GM12878 (cell line): ENCODE results near the gene NXPE4. TPM values are rescaled to one million over a fixed set of nuclear protein-coding genes. Genes with fewer than 3 reads are reported as not detected.
A peak's percentile ranks its signal among the peaks of the same experiment; 100 is the strongest.
"Not testable (repeated sequence)": the region's sequence is repeated elsewhere in the genome, so short reads cannot be mapped to it uniquely, and the experiment has no call there.

Experiments
- ATAC-seq: fragments of 200-7000 bp; cut with Tn5 transposase; 3 replicates; pipeline ENCODE4 v1.9.1; 2020; ENCODE audit warnings: mild to moderate bottlenecking, moderate library complexity
- BruUV-seq: library from RNA; stranded (reverse); fragments of 400-500 nt; replicated peaks from 2 replicates; lab custom pipeline; 2021; lab: Mats Ljungman, UMichigan
- CTCF ChIA-PET: fragments of 300-600 bp; sonication (Branson Sonifier 250); formaldehyde crosslinking; extraction: SDS; loops from one replicate; lab custom pipeline; 2021; ENCODE audit warnings: inconsistent platforms; lab: Yijun Ruan, JAX
- POLR2A ChIA-PET: fragments of 350-600 bp; formaldehyde crosslinking; extraction: SDS; loops from one replicate; lab custom pipeline; 2021; ENCODE audit warnings: inconsistent platforms; lab: Charles Lee
- RAD21 ChIA-PET: fragments of 300-600 bp; sonication (Branson Sonifier 250); formaldehyde crosslinking; loops from one replicate; lab custom pipeline; 2023; ENCODE audit warnings: antibody characterized with exemption; ENCODE audit not compliant: unreplicated experiment; lab: Charles Lee
- SMC1A ChIA-PET: fragments of 300-600 bp; sonication (Branson Sonifier 250); formaldehyde crosslinking; loops from one replicate; lab custom pipeline; 2023; ENCODE audit not compliant: unreplicated experiment, uncharacterized antibody; lab: Charles Lee
- DNase-seq: peaks from one replicate; pipeline ENCODE4 v3.0.0-alpha.2; 2011; ENCODE audit warnings: low read depth, low spot score
- FAIRE-seq: peaks from 3 replicates; lab custom pipeline; 2011; peaks lifted over from hg19 to GRCh38; lab: Jason Lieb, UNC
- H2AFZ ChIP-seq: 2 replicates; pipeline ENCODE4 v1.6.0; 2011; ENCODE audit warnings: low read depth, low read length, control low read depth; ENCODE audit not compliant: control insufficient read depth
- H3K27ac ChIP-seq: 2 replicates; pipeline ENCODE4 v1.5.1; 2011; ENCODE audit warnings: control low read depth; ENCODE audit not compliant: control insufficient read depth, insufficient read depth
- H3K27me3 ChIP-seq, 2 experiments: replicated peaks in 1 of 2; 2 replicates each; pipeline versions ENCODE4 v1.6.0 to v1.6.1; 2011; ENCODE audit warnings: low read length in 1 of 2; ENCODE audit not compliant: control insufficient read depth in 2 of 2, insufficient read depth in 2 of 2
- H3K36me3 ChIP-seq, 2 experiments: 2 replicates each; pipeline ENCODE4 v1.5.1; 2011; ENCODE audit warnings: low read length in 1 of 2; ENCODE audit not compliant: control insufficient read depth in 2 of 2, insufficient read depth in 2 of 2
- H3K4me1 ChIP-seq: 2 replicates; pipeline ENCODE4 v1.6.1; 2011; ENCODE audit warnings: mild to moderate bottlenecking, low read length, moderate library complexity, mixed read lengths; ENCODE audit not compliant: control insufficient read depth, insufficient read depth
- H3K4me2 ChIP-seq: 2 replicates; pipeline ENCODE4 v1.6.0; 2011; ENCODE audit warnings: control low read depth; ENCODE audit not compliant: control insufficient read depth, insufficient read depth
- H3K4me3 ChIP-seq: fragments of 200-600 bp; sonication (generic); 2 replicates; pipeline ENCODE4 v1.5.1; 2016
- H3K79me2 ChIP-seq: 2 replicates; pipeline ENCODE4 v1.6.0; 2011; ENCODE audit warnings: low read length; ENCODE audit not compliant: control insufficient read depth, insufficient read depth
- H3K9ac ChIP-seq: 2 replicates; pipeline ENCODE4 v1.8.0; 2011; ENCODE audit warnings: low read length, control low read depth, mixed read lengths; ENCODE audit not compliant: control insufficient read depth, insufficient read depth
- H3K9me3 ChIP-seq: replicated peaks from 3 replicates; pipeline ENCODE4 v1.5.1; 2011; ENCODE audit warnings: mild to moderate bottlenecking, low read length; ENCODE audit not compliant: control insufficient read depth, insufficient read depth
- H4K20me1 ChIP-seq: 2 replicates; pipeline ENCODE4 v1.6.0; 2011; ENCODE audit not compliant: control insufficient read depth, insufficient read depth
- CBFB ChIP-seq: IDR thresholded peaks from 2 replicates; pipeline ENCODE4 v1.6.1; 2016; ENCODE audit warnings: antibody characterized with exemption, low read depth
- PAX5 ChIP-seq: IDR thresholded peaks from 2 replicates; pipeline ENCODE4 v1.6.1; 2011; ENCODE audit warnings: low read depth, low read length, borderline replicate concordance
- SREBF1 ChIP-seq: IDR thresholded peaks from 2 replicates; pipeline ENCODE4 v1.6.1; 2012; ENCODE audit warnings: mild to moderate bottlenecking, low read length
- ZBTB4 ChIP-seq: fragments of 450-650 bp; formaldehyde crosslinking; IDR thresholded peaks from 2 replicates; pipeline ENCODE4 v1.4.0; 2022; ENCODE audit warnings: mild to moderate bottlenecking, moderate library complexity
- ZNF217 ChIP-seq: fragments of 450-650 bp; IDR thresholded peaks from 2 replicates; pipeline ENCODE4 v1.6.1; 2017; ENCODE audit warnings: antibody characterized with exemption, mild to moderate bottlenecking
- ZNF24 ChIP-seq: fragments of 450-650 bp; IDR thresholded peaks from 2 replicates; pipeline ENCODE4 v1.6.1; 2017; ENCODE audit warnings: antibody characterized with exemption, mild to moderate bottlenecking
- ZNF687 ChIP-seq: fragments of 450-650 bp; IDR thresholded peaks from 2 replicates; pipeline ENCODE4 v1.6.1; 2017; ENCODE audit warnings: mild to moderate bottlenecking, moderate library complexity
- WGBS: methylation state at CpG from one replicate; pipeline ENCODE4 v1.1.6; 2016; ENCODE audit warnings: low lambda C conversion rate; ENCODE audit not compliant: insufficient replicate concordance, insufficient coverage; ENCODE audit errors: missing lambda C conversion rate; 5-methylcytosine and 5-hydroxymethylcytosine counted together
- in situ Hi-C: fragments of 300-500 bp; cut with MboI; formaldehyde crosslinking; loops from 9 replicates; pipeline ENCODE4 v1.14.3; 2018; ENCODE audit warnings: mixed read lengths
- intact Hi-C: fragments of 100-400 bp; cut with micrococcal nuclease; formaldehyde crosslinking; loops from one replicate; pipeline ENCODE4 v1.14.2; 2022; ENCODE audit not compliant: unreplicated experiment
- polyA plus RNA-seq, 11 experiments: library from polyadenylated mRNA; depleted of rRNA in 4 of 11; unstranded in 6 of 11; stranded (reverse) in 5 of 11; fragments of >200 nt; fragmentation: Nextera tagmentation in 4 of 11; fragmentation: Illumina TruSeq in 1 of 11; extraction: Ambion mirVana in 4 of 11; extraction: Trizol in 1 of 11; gene quantifications; 1 replicate in 1 of 11; 2 replicates in 10 of 11; pipeline versions ENCODE4 v1.2.1 to v1.2.3, GENCODE V29; 2011 to 2016; ENCODE audit warnings: inconsistent platforms in 2 of 11, missing spikeins in 2 of 11, low read depth in 1 of 11
- total RNA-seq, 4 experiments: library from RNA; depleted of rRNA in 3 of 4; stranded (reverse); fragments of >200 nt in 3 of 4; fragmentation: Illumina TruSeq in 1 of 4; extraction: Trizol in 1 of 4; gene quantifications; 2 replicates each; pipeline versions ENCODE4 v1.2.1 to v1.2.3, GENCODE V29; 2013 to 2021
- TF ChIP-seq, protein P1 (sequence below): fragments of 450-650 bp; formaldehyde crosslinking; IDR thresholded peaks from 2 replicates; pipeline ENCODE4 v1.4.0; 2020; ENCODE audit warnings: mild to moderate bottlenecking, moderate library complexity

NXPE4 gene
- total and polyA plus RNA-seq, 10 of the 15 experiments (the other 5 are each of a cell fraction or from before 2014, with no cell fraction given): not detected

DNA sequence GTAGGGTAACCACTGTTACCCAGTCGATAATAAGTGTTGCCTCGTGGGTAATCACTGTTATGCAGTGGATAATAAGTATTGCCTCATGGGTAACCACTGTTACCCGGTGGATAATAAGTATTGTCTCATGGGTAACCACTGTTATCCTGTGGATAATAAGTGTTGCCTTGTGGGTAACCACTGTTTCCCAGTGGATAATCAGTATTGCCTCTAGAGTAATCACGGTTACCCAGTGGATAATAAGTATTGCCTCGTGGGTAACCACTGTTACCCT is 11.2 kb upstream of the NXPE4 start:
- RAD21 ChIA-PET, POLR2A ChIA-PET, H3K4me3 ChIP-seq, FAIRE-seq, SMC1A ChIA-PET, H4K20me1 ChIP-seq, ATAC-seq, H3K4me1 ChIP-seq, H2AFZ ChIP-seq, H3K27ac ChIP-seq, H3K4me2 ChIP-seq, H3K9me3 ChIP-seq, DNase-seq, BruUV-seq, H3K9ac ChIP-seq, H3K27me3 ChIP-seq, in situ Hi-C loops, CTCF ChIA-PET, H3K79me2 ChIP-seq, H3K36me3 ChIP-seq: not testable (repeated sequence)
- TF ChIP-seq, protein P1, sequence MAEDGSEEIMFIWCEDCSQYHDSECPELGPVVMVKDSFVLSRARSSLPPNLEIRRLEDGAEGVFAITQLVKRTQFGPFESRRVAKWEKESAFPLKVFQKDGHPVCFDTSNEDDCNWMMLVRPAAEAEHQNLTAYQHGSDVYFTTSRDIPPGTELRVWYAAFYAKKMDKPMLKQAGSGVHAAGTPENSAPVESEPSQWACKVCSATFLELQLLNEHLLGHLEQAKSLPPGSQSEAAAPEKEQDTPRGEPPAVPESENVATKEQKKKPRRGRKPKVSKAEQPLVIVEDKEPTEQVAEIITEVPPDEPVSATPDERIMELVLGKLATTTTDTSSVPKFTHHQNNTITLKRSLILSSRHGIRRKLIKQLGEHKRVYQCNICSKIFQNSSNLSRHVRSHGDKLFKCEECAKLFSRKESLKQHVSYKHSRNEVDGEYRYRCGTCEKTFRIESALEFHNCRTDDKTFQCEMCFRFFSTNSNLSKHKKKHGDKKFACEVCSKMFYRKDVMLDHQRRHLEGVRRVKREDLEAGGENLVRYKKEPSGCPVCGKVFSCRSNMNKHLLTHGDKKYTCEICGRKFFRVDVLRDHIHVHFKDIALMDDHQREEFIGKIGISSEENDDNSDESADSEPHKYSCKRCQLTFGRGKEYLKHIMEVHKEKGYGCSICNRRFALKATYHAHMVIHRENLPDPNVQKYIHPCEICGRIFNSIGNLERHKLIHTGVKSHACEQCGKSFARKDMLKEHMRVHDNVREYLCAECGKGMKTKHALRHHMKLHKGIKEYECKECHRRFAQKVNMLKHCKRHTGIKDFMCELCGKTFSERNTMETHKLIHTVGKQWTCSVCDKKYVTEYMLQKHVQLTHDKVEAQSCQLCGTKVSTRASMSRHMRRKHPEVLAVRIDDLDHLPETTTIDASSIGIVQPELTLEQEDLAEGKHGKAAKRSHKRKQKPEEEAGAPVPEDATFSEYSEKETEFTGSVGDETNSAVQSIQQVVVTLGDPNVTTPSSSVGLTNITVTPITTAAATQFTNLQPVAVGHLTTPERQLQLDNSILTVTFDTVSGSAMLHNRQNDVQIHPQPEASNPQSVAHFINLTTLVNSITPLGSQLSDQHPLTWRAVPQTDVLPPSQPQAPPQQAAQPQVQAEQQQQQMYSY (CRISPR knock-in tag): peak; percentile 84
- TF ChIP-seq ZNF217 (0 out of 2 replicates have a peak, but pooled peaks have one; percentile 62), PAX5 (peak; percentile 25; the same call in 1 of the 2 replicates), ZBTB4 (peak; percentile 16; the same call in 1 of the 2 replicates), ZNF687 (peak; percentile 39; the same call in 1 of the 2 replicates), CBFB (0 out of 2 replicates have a peak, but pooled peaks have one; percentile 4), ZNF24 (peak; percentile 98), SREBF1 (peak; percentile 59)
- 2% methylated on average over 5 of the region's 5 CpGs for WGBS
- intact Hi-C loops: loop anchor here (5.0 kb wide), 1 partner anchor 264 kb away; no protein-coding TSS in a partner anchor
